Heart right ventricle (tissue), 16 donors: ENCODE data around the gene PTPRG. TPM values are rescaled to one million over a fixed set of nuclear protein-coding genes. Genes with fewer than 3 reads are reported as not detected.

Experiments
- ATAC-seq, 8 donors: fragments of 200-7000 bp; cut with Tn5 transposase; one replicate each; pipeline ENCODE4 v1.9.1; 2020; ENCODE audit warnings: mild to moderate bottlenecking in 8 of 8, moderate library complexity in 8 of 8, moderate number of reproducible peaks in 1 of 8
- DNase-seq, 2 donors: peaks; one replicate each; pipeline ENCODE4 v3.0.0-alpha.2; 2020
- H3K27ac ChIP-seq, 10 donors: fragments of 200-600 bp; sonication (generic) in 2 of 10; one replicate each; pipeline versions ENCODE4 v1.5.0 to v1.8.0; 2020 to 2022; ENCODE audit warnings: mild to moderate bottlenecking in 3 of 10
- H3K27me3 ChIP-seq, 7 donors: fragments of 200-600 bp; one replicate each; pipeline ENCODE4 v1.8.0; 2021 to 2022; ENCODE audit warnings: mild to moderate bottlenecking in 2 of 7
- H3K36me3 ChIP-seq, 9 donors: fragments of 200-600 bp; sonication (generic) in 1 of 9; one replicate each; pipeline versions ENCODE4 v1.5.0 to v1.8.0; 2020 to 2022; ENCODE audit warnings: mild to moderate bottlenecking in 2 of 9
- H3K4me1 ChIP-seq, 9 donors: fragments of 200-600 bp; sonication (generic) in 1 of 9; one replicate each; pipeline versions ENCODE4 v1.5.0 to v1.8.0; 2020 to 2022; ENCODE audit warnings: mild to moderate bottlenecking in 4 of 9
- H3K4me3 ChIP-seq, 10 donors: fragments of 200-600 bp; sonication (generic) in 2 of 10; one replicate each; pipeline versions ENCODE4 v1.5.0 to v1.8.0; 2020 to 2022; ENCODE audit warnings: mild to moderate bottlenecking in 7 of 10, moderate library complexity in 2 of 10
- H3K9me3 ChIP-seq, 11 donors: fragments of 200-600 bp in 10 of 11; sonication (generic) in 2 of 11; one replicate each; pipeline versions ENCODE4 v1.5.0 to v1.8.0; 2013 to 2022; ENCODE audit warnings: mild to moderate bottlenecking in 2 of 11, control low read depth in 1 of 11, moderate library complexity in 1 of 11
- CTCF ChIP-seq, 9 donors: fragments of 200-600 bp; sonication (generic) in 2 of 9; IDR thresholded peaks; one replicate each; pipeline versions ENCODE4 v1.5.0 to v1.8.0; 2021 to 2022; ENCODE audit warnings: antibody characterized with exemption in 9 of 9, mild to moderate bottlenecking in 5 of 9, moderate library complexity in 1 of 9
- WGBS, 2 donors: extraction: QIAGEN DNeasy Blood & Tissue Kit; methylation state at CpG; one replicate each; pipeline ENCODE4 v1.1.7; 2013; ENCODE audit warnings: inconsistent platforms in 1 of 2; 5-methylcytosine and 5-hydroxymethylcytosine counted together
- intact Hi-C, 10 donors: fragments of 100-400 bp; cut with DNase I; formaldehyde crosslinking; loops; one replicate each; pipeline versions ENCODE4 v1.11.1 to v1.14.2; 2022
- polyA plus RNA-seq, 2 donors: library from polyadenylated mRNA; stranded (reverse); fragments of 200-250 nt; gene quantifications; one replicate each; pipeline ENCODE4 v1.2.3, GENCODE V29; 2013
- total RNA-seq, 10 donors: library from RNA; stranded (reverse); fragmentation: NEBNext Ultra II Directional in 3 of 10; extraction: Animal tissue kit (Norgen Biotek cat#: 25700) in 3 of 10; gene quantifications; one replicate each; pipeline versions ENCODE4 v1.2.1 to v1.2.4, GENCODE V29; 2021 to 2023
- donor health status: Arrhythmogenic right ventricular cardiomyopathy.
- donor health status: ischemic (EF 13 %, LVEDD 7.1; RV severe dilation, severe dysfunction).
- donor health status: healthy with polysubstance abuse.
- donor health status: DM: no; HTN: yes; CAD: no.
- donor health status: DM: no; HTN: no; CAD: no.
- donor health status: ischemic (EF 25% LVEDD 6.9; RV normal size, moderate dysfunction).
- donor health status: ischemic (EF 25% LVEDD 5.7; RV mildly dilated, moderate dysfunction).
- donor health status: healthy.
- donor health status: DM: yes; HTN: yes; CAD: no.
- donor health status: Ischemic cardiomyopathy.
- donor health status: ischemic (EF 35%, LVEDD 5.7; RV mildly dilated, moderate dysfunction).
- donor health status: nonischemic (EF 11% LVEDD 7.7; RV severe dilation, severe dysfunction).
- donor health status: DM: yes; HTN: yes; CAD: no.
- donor health status: PGD.
- donor health status: ischemic (EF 29% LVEDD 5.4; RV normal size, mild dysfunction).
- donor health status: nonischemic (EF 23%, LVEDD 6.1; RV moderate dilation, normal function).

The PTPRG gene
- total and polyA plus RNA-seq, 12 donors = 10.1 to 38.3 (median 32.6) TPM

- Histone ChIP-seq H3K27ac (no peak overlapping the region), H3K4me1 (peaks cover 12 to 89% (median 61%) of the 10 kb centered on the region in 9 donors), H3K27me3 (no peaks in the 10 kb centered on the region), H3K36me3 (no peaks in the 10 kb centered on the region), H3K4me3 (no peak overlapping the region), H3K9me3 (no peaks in the 10 kb centered on the region)
- ATAC-seq = no peak
- 70 to 78% methylated on average over 5 of the region's 5 CpGs for WGBS, 2 donors
- TF ChIP-seq CTCF (IDR thresholded peaks at IDR 0.05) = no peak
- intact Hi-C loops = no loop called here
- no peak for DNase-seq
Observed at GRCh38 chr3:61826161-61826560, 264.8 kb downstream of the PTPRG start.

GRCh38 chr3:61828184-61828874, 267.0 kb downstream of the PTPRG start:
- WGBS, 2 donors = 62 to 64% methylated on average over 7 of the region's 7 CpGs
- H3K9me3 ChIP-seq = no peaks in the 10 kb centered on the region
- H3K36me3 ChIP-seq = no peaks in the 10 kb centered on the region
- TF ChIP-seq CTCF (IDR thresholded peaks at IDR 0.05) = no peak
- H3K27me3 ChIP-seq = no peaks in the 10 kb centered on the region
- H3K4me1 ChIP-seq = peaks cover 12 to 78% (median 50%) of the 10 kb centered on the region in 9 donors
- no peak overlapping the region for H3K4me3 ChIP-seq
- DNase-seq (peak in 1 of 2 donors; percentile 38), ATAC-seq (peak; percentile 37 to 82 (median 74))
- intact Hi-C loops = no loop called here
- H3K27ac ChIP-seq = peak overlapping the region in 8 of 10 donors; percentile 3 to 77 (median 46)

- no peak for TF ChIP-seq CTCF (IDR thresholded peaks at IDR 0.05)
- no peaks in the 10 kb centered on the region for H3K27me3 ChIP-seq
- ATAC-seq (peak; percentile 32 to 78 (median 48)), DNase-seq (no peak)
- no peaks in the 10 kb centered on the region for H3K36me3 ChIP-seq
- H3K4me1 ChIP-seq = peaks cover 12 to 78% (median 50%) of the 10 kb centered on the region in 9 donors
- H3K27ac ChIP-seq = peak overlapping the region; percentile 3 to 77 (median 49)
- no peaks in the 10 kb centered on the region for H3K9me3 ChIP-seq
- intact Hi-C loops = no loop called here
- H3K4me3 ChIP-seq = no peak overlapping the region
- WGBS, 2 donors = 41 to 54% methylated on average over 16 of the region's 16 CpGs
Observed at GRCh38 chr3:61828880-61829721, 267.7 kb downstream of the PTPRG start.

- intact Hi-C loops = no loop called here
- Histone ChIP-seq H3K27ac (peak overlapping the region; percentile 3 to 77 (median 49)), H3K36me3 (no peaks in the 10 kb centered on the region), H3K9me3 (no peaks in the 10 kb centered on the region), H3K27me3 (no peaks in the 10 kb centered on the region), H3K4me1 (peaks cover 12 to 74% (median 50%) of the 10 kb centered on the region in 9 donors), H3K4me3 (no peak overlapping the region)
- no peak for TF ChIP-seq CTCF (IDR thresholded peaks at IDR 0.05)
- WGBS, 2 donors = 35 to 45% methylated on average over 5 of the region's 5 CpGs
- DNase-seq (no peak), ATAC-seq (peak in 7 of 8 donors; percentile 4 to 30 (median 26))
Observed at GRCh38 chr3:61829722-61830350, 268.5 kb downstream of the PTPRG start.
